Nephron progenitor cell (in vitro differentiated cells): ENCODE measurements around the gene TTLL5.

Source experiments
- DNase-seq: peaks from one replicate; pipeline ENCODE4 v3.0.0; 2021
- H3K27ac Mint-ChIP-seq: 2 replicates; pipeline ENCODE4 v1.8.0; 2021; ENCODE audit warnings: mild to moderate bottlenecking, moderate library complexity, mixed read lengths
- H3K27me3 Mint-ChIP-seq: 2 replicates; pipeline ENCODE4 v1.8.0; 2021; ENCODE audit warnings: mild to moderate bottlenecking, low read depth, mixed read lengths; ENCODE audit not compliant: poor library complexity
- H3K36me3 Mint-ChIP-seq: 2 replicates; pipeline ENCODE4 v1.8.0; 2021; ENCODE audit warnings: low read depth, mixed read lengths
- H3K4me1 Mint-ChIP-seq: 2 replicates; pipeline ENCODE4 v1.8.0; 2021; ENCODE audit warnings: mixed read lengths
- H3K4me3 Mint-ChIP-seq: 2 replicates; pipeline ENCODE4 v1.8.0; 2021; ENCODE audit warnings: mild to moderate bottlenecking, moderate library complexity, mixed read lengths
- H3K9me3 Mint-ChIP-seq: 2 replicates; pipeline ENCODE4 v1.8.0; 2021; ENCODE audit warnings: mild to moderate bottlenecking, moderate library complexity, mixed read lengths
- TF ChIP-seq, protein P1 (sequence below): fragments of 200-600 bp; sonication (generic); IDR thresholded peaks from 2 replicates; pipeline ENCODE4 v1.5.0; 2021; ENCODE audit warnings: antibody characterized with exemption

TTLL5 gene

DNA sequence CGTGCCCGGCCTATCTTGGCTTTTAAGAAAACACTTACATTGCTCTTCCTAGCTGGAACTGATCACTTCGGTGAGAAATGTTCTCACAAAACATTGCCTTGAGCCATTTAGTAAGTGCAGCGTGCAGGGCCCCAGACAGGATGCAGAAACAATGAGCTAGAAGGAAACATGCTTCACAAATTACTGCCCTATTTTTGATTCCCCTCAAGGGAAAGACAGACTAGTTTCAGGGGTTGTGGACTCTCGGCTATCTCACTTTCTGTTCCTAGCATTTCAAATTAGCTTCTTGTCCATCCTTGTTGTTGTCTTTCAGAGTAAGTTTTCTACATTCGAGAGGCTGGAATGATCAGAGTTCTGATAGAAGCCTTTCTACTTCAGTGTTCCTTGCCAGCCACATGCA, 299.2 kb downstream of the TTLL5 start:
- no peak for DNase-seq
- no peak overlapping the region for H3K27ac Mint-ChIP-seq
- no peaks in the 10 kb centered on the region for H3K4me1 Mint-ChIP-seq
- H3K36me3 Mint-ChIP-seq = peaks cover 43% of the 10 kb centered on the region
- no peaks in the 10 kb centered on the region for H3K27me3 Mint-ChIP-seq
- TF ChIP-seq, protein P1, sequence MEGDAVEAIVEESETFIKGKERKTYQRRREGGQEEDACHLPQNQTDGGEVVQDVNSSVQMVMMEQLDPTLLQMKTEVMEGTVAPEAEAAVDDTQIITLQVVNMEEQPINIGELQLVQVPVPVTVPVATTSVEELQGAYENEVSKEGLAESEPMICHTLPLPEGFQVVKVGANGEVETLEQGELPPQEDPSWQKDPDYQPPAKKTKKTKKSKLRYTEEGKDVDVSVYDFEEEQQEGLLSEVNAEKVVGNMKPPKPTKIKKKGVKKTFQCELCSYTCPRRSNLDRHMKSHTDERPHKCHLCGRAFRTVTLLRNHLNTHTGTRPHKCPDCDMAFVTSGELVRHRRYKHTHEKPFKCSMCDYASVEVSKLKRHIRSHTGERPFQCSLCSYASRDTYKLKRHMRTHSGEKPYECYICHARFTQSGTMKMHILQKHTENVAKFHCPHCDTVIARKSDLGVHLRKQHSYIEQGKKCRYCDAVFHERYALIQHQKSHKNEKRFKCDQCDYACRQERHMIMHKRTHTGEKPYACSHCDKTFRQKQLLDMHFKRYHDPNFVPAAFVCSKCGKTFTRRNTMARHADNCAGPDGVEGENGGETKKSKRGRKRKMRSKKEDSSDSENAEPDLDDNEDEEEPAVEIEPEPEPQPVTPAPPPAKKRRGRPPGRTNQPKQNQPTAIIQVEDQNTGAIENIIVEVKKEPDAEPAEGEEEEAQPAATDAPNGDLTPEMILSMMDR = no peak
- H3K4me3 Mint-ChIP-seq = no peak overlapping the region
- no peaks in the 10 kb centered on the region for H3K9me3 Mint-ChIP-seq

DNA sequence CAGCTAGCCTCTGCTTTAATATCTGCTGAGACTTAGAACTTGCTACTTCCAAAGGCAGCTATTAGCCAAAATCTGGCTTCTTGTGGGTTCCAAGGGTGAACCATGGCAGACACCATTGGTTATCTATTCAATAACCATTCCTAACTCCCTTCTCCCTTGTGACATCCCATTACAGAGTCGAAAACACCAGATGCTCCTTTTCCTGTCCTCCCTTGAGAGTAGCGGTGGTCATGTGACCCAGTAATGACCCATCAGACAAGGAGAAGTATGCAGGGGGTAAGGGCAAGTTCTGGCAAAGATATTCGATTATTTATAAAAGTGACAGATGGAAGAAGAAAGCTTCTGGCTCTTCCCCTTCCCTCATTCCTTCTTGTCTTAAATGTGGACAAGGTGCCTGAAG, 300.6 kb downstream of the TTLL5 start:
- Mint-ChIP-seq H3K27me3 (no peaks in the 10 kb centered on the region), H3K27ac (no peak overlapping the region), H3K36me3 (peaks cover 57% of the 10 kb centered on the region), H3K9me3 (no peaks in the 10 kb centered on the region), H3K4me1 (no peaks in the 10 kb centered on the region), H3K4me3 (no peak overlapping the region)
- TF ChIP-seq, protein P1 = no peak
- DNase-seq = no peak

DNA sequence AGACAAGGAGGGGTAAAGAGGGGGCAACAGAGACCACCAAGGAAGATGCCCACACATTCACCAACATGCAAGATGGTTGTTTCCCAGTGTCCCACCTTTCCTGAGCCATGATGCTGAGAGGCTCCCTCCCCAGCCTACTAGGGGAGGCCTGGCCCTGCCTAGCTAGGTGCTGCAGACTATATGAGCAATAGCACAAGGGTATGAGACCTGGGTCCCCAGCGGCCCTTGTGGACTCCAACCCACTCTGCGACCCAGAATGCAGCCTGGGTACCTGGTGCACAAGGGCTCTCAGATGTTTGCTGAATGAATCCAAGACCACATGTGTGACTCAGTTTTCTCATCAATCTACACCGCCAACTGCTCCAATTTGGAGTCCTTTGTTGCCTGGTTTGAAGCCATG, 306.8 kb downstream of the TTLL5 start:
- no peak overlapping the region for H3K4me3 Mint-ChIP-seq

DNA sequence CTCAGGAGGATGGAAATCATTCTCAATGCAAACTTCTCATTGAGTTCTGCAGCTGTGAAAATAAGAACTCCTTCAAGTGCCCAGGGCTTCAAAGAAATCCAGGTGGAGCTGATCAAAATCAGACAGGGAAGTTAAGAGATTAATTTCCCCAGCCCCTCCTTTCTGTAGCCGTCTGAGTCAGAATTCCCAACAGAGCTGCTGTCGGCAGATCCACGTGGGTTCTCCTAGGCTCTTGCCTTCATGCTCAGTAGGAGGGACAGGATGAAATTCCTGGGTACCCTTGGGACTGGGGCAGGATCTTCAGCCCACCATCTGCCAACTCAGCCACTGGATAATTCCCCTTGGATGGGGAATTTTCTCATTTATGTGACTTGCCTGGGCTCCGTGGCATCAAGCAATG, 307.4 kb downstream of the TTLL5 start:
- Mint-ChIP-seq H3K27me3 (peaks cover 4% of the 10 kb centered on the region), H3K4me3 (no peak overlapping the region), H3K9me3 (no peaks in the 10 kb centered on the region), H3K4me1 (peaks cover 5% of the 10 kb centered on the region), H3K36me3 (peaks cover 19% of the 10 kb centered on the region), H3K27ac (no peak overlapping the region)
- TF ChIP-seq, protein P1 = no peak
- DNase-seq = no peak

More for the DNA sequence above, 306.8 kb downstream of the TTLL5 start:
- Mint-ChIP-seq H3K27me3 (peaks cover 4% of the 10 kb centered on the region), H3K9me3 (no peaks in the 10 kb centered on the region), H3K36me3 (peaks cover 23% of the 10 kb centered on the region), H3K4me1 (peaks cover 5% of the 10 kb centered on the region), H3K27ac (no peak overlapping the region)
- TF ChIP-seq, protein P1 = no peak
- DNase-seq = no peak

DNA sequence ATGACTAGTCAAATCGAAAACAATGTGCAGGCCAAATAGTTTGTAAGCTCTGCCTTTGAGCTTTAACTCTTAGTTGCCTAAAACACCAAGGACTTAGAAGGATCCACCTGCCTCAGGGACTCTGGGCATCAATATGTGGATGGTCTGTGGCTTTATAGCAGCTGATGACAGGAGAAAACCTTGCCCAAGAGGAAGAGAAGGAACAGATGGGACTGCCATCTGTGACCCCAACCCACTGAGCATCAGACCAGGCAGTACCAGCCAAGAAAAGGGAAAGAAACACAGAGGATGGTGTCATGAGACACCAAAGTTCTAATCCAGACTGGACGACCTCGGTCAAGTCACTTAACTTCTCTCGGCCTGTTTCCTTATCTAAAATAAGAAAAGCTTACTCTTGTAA, 308.1 kb downstream of the TTLL5 start:
- Mint-ChIP-seq H3K4me3 (no peak overlapping the region), H3K9me3 (no peaks in the 10 kb centered on the region)
- no peak for DNase-seq

DNA sequence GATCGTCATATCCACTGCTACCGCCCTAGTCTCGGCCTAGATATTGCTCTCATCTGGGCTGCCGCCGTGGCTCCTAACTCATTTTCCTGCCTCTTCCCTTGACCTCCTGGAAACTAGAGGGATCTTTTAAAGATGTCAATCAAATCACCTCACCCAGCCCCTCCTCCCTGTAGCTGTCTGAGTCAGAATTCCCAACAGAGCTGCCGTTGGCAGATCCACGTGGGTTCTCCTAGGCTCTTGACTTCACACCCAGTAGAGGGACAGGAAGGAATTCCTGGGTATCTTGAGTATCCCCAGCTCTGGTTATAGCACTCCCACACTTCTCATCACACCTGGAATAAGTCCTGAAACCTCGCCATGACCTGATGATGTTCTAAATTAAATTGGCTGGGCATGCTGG, 308.8 kb downstream of the TTLL5 start:
- H3K9me3 Mint-ChIP-seq = no peaks in the 10 kb centered on the region
- peaks cover 18% of the 10 kb centered on the region for H3K36me3 Mint-ChIP-seq
- H3K27ac Mint-ChIP-seq = no peak overlapping the region
- peaks cover 4% of the 10 kb centered on the region for H3K27me3 Mint-ChIP-seq
- no peak for DNase-seq
- TF ChIP-seq, protein P1 = no peak
- peaks cover 5% of the 10 kb centered on the region for H3K4me1 Mint-ChIP-seq
- no peak overlapping the region for H3K4me3 Mint-ChIP-seq

More for the DNA sequence above, 308.1 kb downstream of the TTLL5 start:
- Mint-ChIP-seq H3K4me1 (peaks cover 5% of the 10 kb centered on the region), H3K36me3 (peaks cover 18% of the 10 kb centered on the region), H3K27ac (no peak overlapping the region), H3K27me3 (peaks cover 4% of the 10 kb centered on the region)
- TF ChIP-seq, protein P1 = no peak
